SU-DHL-6 (cell line): ENCODE data around the gene PRKN.

Source experiments
- H2AFZ ChIP-seq: fragments of 200-600 bp; sonication (generic); 2 replicates; pipeline ENCODE4 v1.6.1; 2014; ENCODE audit warnings: low read depth, mild to moderate bottlenecking, moderate library complexity, mixed read lengths, antibody characterized with exemption, low read length; ENCODE audit not compliant: severe bottlenecking
- H3F3A ChIP-seq: fragments of 200-600 bp; shearing (Covaris generic); 2 replicates; pipeline ENCODE4 v1.6.0; 2016; ENCODE audit warnings: antibody characterized with exemption, mild to moderate bottlenecking; ENCODE audit not compliant: insufficient read depth
- H3K27ac ChIP-seq: fragments of 200-600 bp; sonication (generic); 2 replicates; pipeline ENCODE4 v1.5.1; 2016; ENCODE audit warnings: low read depth, mild to moderate bottlenecking, low read length, moderate library complexity, mixed read lengths
- H3K27me3 ChIP-seq: fragments of 200-600 bp; sonication (generic), shearing (Covaris generic); 2 replicates; pipeline ENCODE4 v1.6.0; 2014; ENCODE audit warnings: mild to moderate bottlenecking, low read length
- H3K36me3 ChIP-seq: fragments of 200-600 bp; sonication (generic); 2 replicates; pipeline ENCODE4 v1.6.1; 2014; ENCODE audit warnings: mild to moderate bottlenecking, low read length, mixed read lengths
- H3K4me2 ChIP-seq: fragments of 300-600, 200-600 bp; shearing (Covaris generic), sonication (generic); 2 replicates; pipeline ENCODE4 v1.6.0; 2014; ENCODE audit warnings: low read length, low read depth, mild to moderate bottlenecking; ENCODE audit not compliant: poor library complexity, severe bottlenecking
- H3K4me3 ChIP-seq: fragments of 200-600 bp; sonication (generic); 2 replicates; pipeline ENCODE4 v1.5.1; 2014; ENCODE audit warnings: antibody characterized with exemption, low read length, mild to moderate bottlenecking, mixed read lengths; ENCODE audit not compliant: insufficient read depth, poor library complexity, severe bottlenecking
- H3K79me2 ChIP-seq: fragments of 200-600 bp; sonication (generic); 2 replicates; pipeline ENCODE4 v1.6.1; 2014; ENCODE audit warnings: mild to moderate bottlenecking, low read length, moderate library complexity; ENCODE audit not compliant: insufficient read depth
- H3K9ac ChIP-seq: fragments of 200-600 bp; sonication (generic); 2 replicates; pipeline ENCODE4 v1.7.0; 2014; ENCODE audit warnings: mild to moderate bottlenecking, low read length
- H3K9me2 ChIP-seq: fragments of 200-600 bp; sonication (generic); replicated peaks from 2 replicates; pipeline ENCODE4 v1.6.1; 2014; ENCODE audit warnings: low read length; ENCODE audit not compliant: insufficient read depth
- H3K9me3 ChIP-seq: fragments of 200-600 bp; sonication (generic); 2 replicates; pipeline ENCODE4 v1.6.1; 2014; ENCODE audit warnings: low read length, mixed read lengths; ENCODE audit not compliant: insufficient read depth
- H4K20me1 ChIP-seq: fragments of 200-600 bp; sonication (generic); 2 replicates; pipeline ENCODE4 v1.6.1; 2014; ENCODE audit warnings: low read depth, mild to moderate bottlenecking, antibody characterized with exemption, low read length, moderate library complexity, mixed read lengths
- EZH2phosphoT487 ChIP-seq: fragments of 200-600 bp; sonication (generic), shearing (Covaris generic); conservative IDR thresholded peaks from 2 replicates; pipeline ENCODE4 v1.6.1; 2018; ENCODE audit warnings: mild to moderate bottlenecking, antibody characterized with exemption, low read length, moderate library complexity, mixed read lengths
- TF ChIP-seq, protein P1 (sequence below): fragments of 200-600 bp; sonication (generic); IDR thresholded peaks from one replicate; pipeline ENCODE4 v1.5.1; 2017; ENCODE audit warnings: antibody characterized with exemption, mild to moderate bottlenecking, low read length, moderate library complexity; ENCODE audit not compliant: insufficient read depth, poor library complexity, severe bottlenecking

PRKN gene

DNA sequence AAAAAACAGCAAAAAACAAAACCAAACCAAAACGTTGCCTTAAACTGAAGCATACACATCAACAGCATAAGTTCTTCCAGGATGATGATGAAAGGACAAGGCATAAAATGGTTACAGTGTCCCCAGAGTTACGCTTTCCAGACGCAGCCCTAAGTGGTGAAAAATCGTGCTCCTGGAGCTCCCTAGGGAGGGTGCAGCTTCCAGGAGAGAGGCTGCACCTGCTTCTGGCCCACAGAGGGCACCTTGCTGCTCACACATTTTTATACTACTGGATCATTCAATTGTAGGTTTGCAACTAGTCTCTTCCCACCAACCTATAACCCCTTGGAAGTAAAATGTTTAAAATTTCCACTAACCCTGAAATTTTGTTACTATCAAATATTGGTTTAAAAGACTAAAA, 115.0 kb downstream of the PRKN start:
- TF ChIP-seq, protein P1, sequence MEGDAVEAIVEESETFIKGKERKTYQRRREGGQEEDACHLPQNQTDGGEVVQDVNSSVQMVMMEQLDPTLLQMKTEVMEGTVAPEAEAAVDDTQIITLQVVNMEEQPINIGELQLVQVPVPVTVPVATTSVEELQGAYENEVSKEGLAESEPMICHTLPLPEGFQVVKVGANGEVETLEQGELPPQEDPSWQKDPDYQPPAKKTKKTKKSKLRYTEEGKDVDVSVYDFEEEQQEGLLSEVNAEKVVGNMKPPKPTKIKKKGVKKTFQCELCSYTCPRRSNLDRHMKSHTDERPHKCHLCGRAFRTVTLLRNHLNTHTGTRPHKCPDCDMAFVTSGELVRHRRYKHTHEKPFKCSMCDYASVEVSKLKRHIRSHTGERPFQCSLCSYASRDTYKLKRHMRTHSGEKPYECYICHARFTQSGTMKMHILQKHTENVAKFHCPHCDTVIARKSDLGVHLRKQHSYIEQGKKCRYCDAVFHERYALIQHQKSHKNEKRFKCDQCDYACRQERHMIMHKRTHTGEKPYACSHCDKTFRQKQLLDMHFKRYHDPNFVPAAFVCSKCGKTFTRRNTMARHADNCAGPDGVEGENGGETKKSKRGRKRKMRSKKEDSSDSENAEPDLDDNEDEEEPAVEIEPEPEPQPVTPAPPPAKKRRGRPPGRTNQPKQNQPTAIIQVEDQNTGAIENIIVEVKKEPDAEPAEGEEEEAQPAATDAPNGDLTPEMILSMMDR, result no peak
- TF ChIP-seq EZH2phosphoT487, result no peak

DNA sequence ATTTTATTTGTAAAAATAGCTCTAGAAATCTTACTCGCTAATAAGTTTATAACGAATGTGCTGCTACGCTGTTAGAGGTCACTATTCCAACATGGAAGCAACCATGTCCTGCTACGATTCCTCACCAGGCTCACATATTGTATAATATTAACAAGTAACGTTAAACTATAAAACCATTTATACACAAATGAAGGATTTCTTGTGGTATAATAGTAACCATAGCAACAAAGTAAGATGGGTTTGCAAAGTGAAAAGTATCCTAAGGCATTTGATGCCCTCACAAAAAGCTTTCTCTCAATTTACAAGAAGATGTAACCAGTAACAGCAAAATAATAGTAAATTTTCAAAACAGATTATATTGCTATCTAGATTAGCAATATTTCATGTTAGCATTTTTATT, 117.2 kb downstream of the PRKN start:
- Histone ChIP-seq H3K27me3 (no peaks in the 10 kb centered on the region), H3K36me3 (no peaks in the 10 kb centered on the region), H3F3A (no peaks in the 10 kb centered on the region), H4K20me1 (no peaks in the 10 kb centered on the region), H2AFZ (no peak overlapping the region), H3K9me2 (no peaks in the 10 kb centered on the region), H3K4me3 (no peak overlapping the region), H3K4me2 (no peak overlapping the region), H3K79me2 (no peaks in the 10 kb centered on the region), H3K27ac (no peak overlapping the region), H3K9ac (no peak overlapping the region), H3K9me3 (no peaks in the 10 kb centered on the region)
- TF ChIP-seq EZH2phosphoT487, result no peak
- TF ChIP-seq, protein P1, result no peak

More for the DNA sequence above, 115.0 kb downstream of the PRKN start:
- Histone ChIP-seq H3K36me3 (no peaks in the 10 kb centered on the region), H3K9me3 (no peaks in the 10 kb centered on the region), H3F3A (no peaks in the 10 kb centered on the region), H3K4me2 (no peak overlapping the region), H3K79me2 (no peaks in the 10 kb centered on the region), H3K4me3 (no peak overlapping the region), H3K9ac (no peak overlapping the region), H2AFZ (no peak overlapping the region), H4K20me1 (no peaks in the 10 kb centered on the region), H3K27me3 (no peaks in the 10 kb centered on the region), H3K9me2 (no peaks in the 10 kb centered on the region), H3K27ac (no peak overlapping the region)

DNA sequence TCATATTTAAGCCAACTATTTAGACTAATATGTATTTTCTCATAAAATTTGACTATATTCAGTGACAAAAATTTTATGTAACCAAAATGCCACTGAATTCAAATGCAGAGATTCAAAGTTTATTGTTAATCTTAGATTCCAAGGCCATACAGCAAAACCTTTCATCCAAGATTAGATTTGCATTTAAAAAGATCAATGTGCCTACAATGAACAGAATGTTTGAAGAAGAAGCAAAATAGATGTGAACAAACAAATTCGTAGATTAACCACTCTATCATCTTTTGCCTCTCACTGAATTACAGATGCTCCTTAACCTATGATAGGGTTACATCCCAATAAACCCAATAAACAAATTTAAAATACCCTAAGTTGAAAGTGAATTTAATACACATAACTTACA, 121.7 kb downstream of the PRKN start:
- TF ChIP-seq EZH2phosphoT487, result no peak
- TF ChIP-seq, protein P1, result no peak
- H3K9me2 ChIP-seq, result no peaks in the 10 kb centered on the region
- no peaks in the 10 kb centered on the region for H3K9me3 ChIP-seq
- no peaks in the 10 kb centered on the region for H3K36me3 ChIP-seq
- no peaks in the 10 kb centered on the region for H4K20me1 ChIP-seq
- no peaks in the 10 kb centered on the region for H3K79me2 ChIP-seq
- no peak overlapping the region for H3K4me3 ChIP-seq
- no peak overlapping the region for H3K4me2 ChIP-seq
- H3K27ac ChIP-seq, result no peak overlapping the region
- H3F3A ChIP-seq, result no peaks in the 10 kb centered on the region
- no peak overlapping the region for H3K9ac ChIP-seq
- H2AFZ ChIP-seq, result no peak overlapping the region
- no peaks in the 10 kb centered on the region for H3K27me3 ChIP-seq
